CD4-positive, CD25-positive, alpha-beta regulatory T cell (primary cell): Measurements from ENCODE around the gene FBXL4. TPM values are rescaled to one million over a fixed set of nuclear protein-coding genes. Genes with fewer than 3 reads are reported as not detected.

Experiments
- ATAC-seq, 2 donors: fragments of 150-1000 bp; cut with Tn5 transposase; one replicate each; pipeline ENCODE4 v1.10.0; 2021; ENCODE audit warnings: low read depth in 2 of 2, moderate number of reproducible peaks in 2 of 2, moderate library complexity in 1 of 2
- DNase-seq, 3 donors: peaks; one replicate each; pipeline versions ENCODE4 v3.0.0 to v3.0.0-alpha.2; 2012 to 2022; ENCODE audit warnings: mixed read lengths in 1 of 3
- H3K27ac ChIP-seq: one replicate; pipeline ENCODE4 v1.7.0; 2013; ENCODE audit warnings: mild to moderate bottlenecking, low read length; ENCODE audit not compliant: insufficient read depth, poor library complexity, severe bottlenecking
- H3K27me3 ChIP-seq: one replicate; pipeline ENCODE4 v1.7.0; 2013; ENCODE audit warnings: low read length; ENCODE audit not compliant: control insufficient read depth, insufficient read depth
- H3K36me3 ChIP-seq: one replicate; pipeline ENCODE4 v1.7.0; 2013; ENCODE audit warnings: mild to moderate bottlenecking, low read length, moderate library complexity; ENCODE audit not compliant: control insufficient read depth, insufficient read depth
- H3K4me1 ChIP-seq: 2 replicates; pipeline ENCODE4 v1.7.0; 2013; ENCODE audit warnings: mild to moderate bottlenecking, low read length; ENCODE audit not compliant: insufficient read depth, control insufficient read depth, poor library complexity, severe bottlenecking
- H3K4me3 ChIP-seq: one replicate; pipeline ENCODE4 v1.7.0; 2013; ENCODE audit warnings: low read depth, mild to moderate bottlenecking, low read length, moderate library complexity
- H3K9me3 ChIP-seq, 2 experiments: 1 replicate in 1 of 2; 2 replicates in 1 of 2; pipeline ENCODE4 v1.7.0; 2013; ENCODE audit warnings: low read length in 2 of 2, mild to moderate bottlenecking in 1 of 2, moderate library complexity in 1 of 2; ENCODE audit not compliant: control insufficient read depth in 2 of 2
- H3K27ac Mint-ChIP-seq, 3 donors: one replicate each; pipeline ENCODE4 v1.8.0; 2020 to 2022; ENCODE audit warnings: mild to moderate bottlenecking in 3 of 3, mixed read lengths in 3 of 3, moderate library complexity in 2 of 3
- H3K27me3 Mint-ChIP-seq: one replicate; pipeline ENCODE4 v1.8.0; 2022; ENCODE audit warnings: mild to moderate bottlenecking, mixed read lengths
- H3K36me3 Mint-ChIP-seq: one replicate; pipeline ENCODE4 v1.8.0; 2020; ENCODE audit warnings: mixed read lengths
- H3K4me1 Mint-ChIP-seq, 4 donors: one replicate each; pipeline ENCODE4 v1.8.0; 2020 to 2022; ENCODE audit warnings: mixed read lengths in 4 of 4, mild to moderate bottlenecking in 1 of 4
- H3K4me3 Mint-ChIP-seq, 4 donors: one replicate each; pipeline ENCODE4 v1.8.0; 2020 to 2022; ENCODE audit warnings: mild to moderate bottlenecking in 4 of 4, mixed read lengths in 4 of 4, moderate library complexity in 3 of 4
- H3K9me3 Mint-ChIP-seq, 7 donors: one replicate each; pipeline ENCODE4 v1.8.0; 2020 to 2022; ENCODE audit warnings: mixed read lengths in 7 of 7, mild to moderate bottlenecking in 3 of 7, moderate library complexity in 2 of 7
- polyA plus RNA-seq, 4 donors: library from polyadenylated mRNA; unstranded; fragments of 300-500 nt; fragmentation: Illumina TruSeq; gene quantifications; one replicate each; pipeline ENCODE4 v1.2.3, GENCODE V29; 2021
- total RNA-seq: library from RNA; stranded (reverse); gene quantifications from one replicate; pipeline ENCODE4 v1.2.3, GENCODE V29; 2022

Gene FBXL4
- total and polyA plus RNA-seq, 5 donors from 2014 or later: 8.9 to 16.8 (median 10.9) TPM

- no peak overlapping the region for H3K27ac ChIP-seq
- Mint-ChIP-seq H3K4me1 (peaks cover 0 to 11% (median under 1%) of the 10 kb centered on the region in 4 donors), H3K36me3 (no peaks in the 10 kb centered on the region), H3K27me3 (peaks cover 25% of the 10 kb centered on the region), H3K9me3 (peaks cover 0 to 2% (median 0%) of the 10 kb centered on the region in 7 donors), H3K4me3 (no peak overlapping the region), H3K27ac (no peak overlapping the region)
- H3K27me3 ChIP-seq: peaks cover 4% of the 10 kb centered on the region
- no peaks in the 10 kb centered on the region for H3K36me3 ChIP-seq
- DNase-seq (peak in 1 of 3 donors; percentile 2), ATAC-seq (no peak)
- no peak overlapping the region for H3K4me3 ChIP-seq
- H3K4me1 ChIP-seq: no peaks in the 10 kb centered on the region
- no peaks in the 10 kb centered on the region for H3K9me3 ChIP-seq
Measured at GRCh38 chr6:98980819-98981218, 33.1 kb upstream of the FBXL4 start.

GRCh38 chr6:98977671-98978292 is 30.0 kb upstream of the FBXL4 start:
- Histone ChIP-seq H3K9me3 (no peaks in the 10 kb centered on the region), H3K27ac (no peak overlapping the region), H3K27me3 (peaks cover 4% of the 10 kb centered on the region), H3K4me1 (no peaks in the 10 kb centered on the region), H3K4me3 (no peak overlapping the region), H3K36me3 (no peaks in the 10 kb centered on the region)
- H3K27me3 Mint-ChIP-seq: peaks cover 5% of the 10 kb centered on the region
- H3K27ac Mint-ChIP-seq: no peak overlapping the region
- H3K4me1 Mint-ChIP-seq: peaks cover 0 to 11% (median under 1%) of the 10 kb centered on the region in 4 donors
- H3K36me3 Mint-ChIP-seq: no peaks in the 10 kb centered on the region
- H3K9me3 Mint-ChIP-seq: peaks cover 0 to 1% (median 0%) of the 10 kb centered on the region in 7 donors
- H3K4me3 Mint-ChIP-seq: no peak overlapping the region
- DNase-seq (no peak), ATAC-seq (no peak)

GRCh38 chr6:98976674-98977385 is 29.1 kb upstream of the FBXL4 start:
- Histone ChIP-seq H3K27me3 (peaks cover 4% of the 10 kb centered on the region), H3K4me1 (no peaks in the 10 kb centered on the region), H3K27ac (no peak overlapping the region), H3K4me3 (no peak overlapping the region), H3K36me3 (no peaks in the 10 kb centered on the region), H3K9me3 (no peaks in the 10 kb centered on the region)
- no peak overlapping the region for H3K27ac Mint-ChIP-seq
- H3K9me3 Mint-ChIP-seq: peaks cover 0 to 4% (median 0%) of the 10 kb centered on the region in 7 donors
- ATAC-seq: no peak
- H3K27me3 Mint-ChIP-seq: peaks cover 5% of the 10 kb centered on the region
- no peak for DNase-seq
- no peaks in the 10 kb centered on the region for H3K36me3 Mint-ChIP-seq
- no peak overlapping the region for H3K4me3 Mint-ChIP-seq
- peaks cover 0 to 11% (median under 1%) of the 10 kb centered on the region in 4 donors for H3K4me1 Mint-ChIP-seq

GRCh38 chr6:98975421-98975820 is 27.7 kb upstream of the FBXL4 start:
- no peaks in the 10 kb centered on the region for H3K36me3 ChIP-seq
- Mint-ChIP-seq H3K27me3 (peaks cover 12% of the 10 kb centered on the region), H3K27ac (no peak overlapping the region), H3K36me3 (no peaks in the 10 kb centered on the region), H3K4me3 (no peak overlapping the region), H3K4me1 (peaks cover 0 to 11% (median under 1%) of the 10 kb centered on the region in 4 donors), H3K9me3 (peaks cover 0 to 4% (median 0%) of the 10 kb centered on the region in 7 donors)
- peaks cover 4% of the 10 kb centered on the region for H3K27me3 ChIP-seq
- no peak overlapping the region for H3K27ac ChIP-seq
- DNase-seq: no peak
- no peaks in the 10 kb centered on the region for H3K4me1 ChIP-seq
- H3K9me3 ChIP-seq: no peaks in the 10 kb centered on the region
- no peak overlapping the region for H3K4me3 ChIP-seq
- ATAC-seq: no peak

- Histone ChIP-seq H3K4me1 (no peaks in the 10 kb centered on the region), H3K9me3 (no peaks in the 10 kb centered on the region), H3K27me3 (peaks cover 4% of the 10 kb centered on the region), H3K36me3 (no peaks in the 10 kb centered on the region), H3K27ac (no peak overlapping the region), H3K4me3 (no peak overlapping the region)
- H3K4me3 Mint-ChIP-seq: no peak overlapping the region
- H3K4me1 Mint-ChIP-seq: peaks cover 0 to 11% (median under 1%) of the 10 kb centered on the region in 4 donors
- H3K27ac Mint-ChIP-seq: no peak overlapping the region
- ATAC-seq: no peak
- peaks cover 0 to 4% (median 0%) of the 10 kb centered on the region in 7 donors for H3K9me3 Mint-ChIP-seq
- no peak for DNase-seq
- no peaks in the 10 kb centered on the region for H3K36me3 Mint-ChIP-seq
- peaks cover 12% of the 10 kb centered on the region for H3K27me3 Mint-ChIP-seq
Measured at GRCh38 chr6:98974309-98974708, 26.6 kb upstream of the FBXL4 start.

GRCh38 chr6:98973571-98973970 is 25.8 kb upstream of the FBXL4 start:
- Histone ChIP-seq H3K27ac (no peak overlapping the region), H3K9me3 (peaks cover 0 to 2% of the 10 kb centered on the region in 2 experiments), H3K27me3 (peaks cover 4% of the 10 kb centered on the region), H3K36me3 (no peaks in the 10 kb centered on the region), H3K4me1 (no peaks in the 10 kb centered on the region), H3K4me3 (no peak overlapping the region)
- no peak overlapping the region for H3K4me3 Mint-ChIP-seq
- H3K27me3 Mint-ChIP-seq: peaks cover 16% of the 10 kb centered on the region
- peaks cover 0 to 4% (median 2%) of the 10 kb centered on the region in 7 donors for H3K9me3 Mint-ChIP-seq
- H3K27ac Mint-ChIP-seq: no peak overlapping the region
- H3K4me1 Mint-ChIP-seq: peaks cover 0 to 9% (median under 1%) of the 10 kb centered on the region in 4 donors
- H3K36me3 Mint-ChIP-seq: no peaks in the 10 kb centered on the region
- ATAC-seq: no peak
- no peak for DNase-seq

GRCh38 chr6:98971303-98971702 is 23.6 kb upstream of the FBXL4 start:
- peaks cover 11% of the 10 kb centered on the region for H3K27me3 Mint-ChIP-seq
- Histone ChIP-seq H3K9me3 (peaks cover 0 to 2% of the 10 kb centered on the region in 2 experiments), H3K4me3 (no peak overlapping the region), H3K27me3 (peaks cover 4% of the 10 kb centered on the region), H3K27ac (no peak overlapping the region), H3K4me1 (no peaks in the 10 kb centered on the region), H3K36me3 (no peaks in the 10 kb centered on the region)
- no peak for ATAC-seq
- DNase-seq: no peak
- no peak overlapping the region for H3K27ac Mint-ChIP-seq
- H3K36me3 Mint-ChIP-seq: no peaks in the 10 kb centered on the region
- H3K4me1 Mint-ChIP-seq: no peaks in the 10 kb centered on the region
- H3K4me3 Mint-ChIP-seq: no peak overlapping the region
- H3K9me3 Mint-ChIP-seq: peaks cover 0 to 4% (median 2%) of the 10 kb centered on the region in 7 donors
